CD8-positive, alpha-beta memory T cell (primary cell): Measurements from ENCODE around the gene NHERF1. TPM values are rescaled to one million over a fixed set of nuclear protein-coding genes. Genes with fewer than 3 reads are reported as not detected.

Source experiments
- CTCF ChIA-PET: fragments of 350-600 bp; sonication (Branson Sonifier 250); formaldehyde crosslinking; loops from one replicate; lab custom pipeline; 2021; ENCODE audit warnings: antibody characterized with exemption; lab: Charles Lee
- POLR2A ChIA-PET: fragments of 350-600 bp; sonication (Branson Sonifier 250); formaldehyde crosslinking; loops from one replicate; lab custom pipeline; 2021; ENCODE audit warnings: antibody characterized with exemption; lab: Charles Lee
- DNase-seq, 5 donors: peaks; one replicate each; pipeline versions ENCODE4 v3.0.0 to v3.0.0-alpha.2; 2020 to 2022; ENCODE audit warnings: mixed read lengths in 1 of 5
- H3K27ac ChIP-seq: one replicate; pipeline ENCODE4 v1.7.0; 2013; ENCODE audit warnings: low read depth, mild to moderate bottlenecking, low read length, moderate library complexity
- H3K27me3 ChIP-seq: 2 replicates; pipeline ENCODE4 v1.7.0; 2013; ENCODE audit warnings: low read length, mild to moderate bottlenecking; ENCODE audit not compliant: insufficient read depth, poor library complexity, severe bottlenecking
- H3K36me3 ChIP-seq: 2 replicates; pipeline ENCODE4 v1.7.0; 2013; ENCODE audit warnings: mild to moderate bottlenecking, low read length, moderate library complexity; ENCODE audit not compliant: insufficient read depth
- H3K4me1 ChIP-seq: 2 replicates; pipeline ENCODE4 v1.7.0; 2013; ENCODE audit warnings: mild to moderate bottlenecking, low read length, moderate library complexity; ENCODE audit not compliant: insufficient read depth
- H3K4me3 ChIP-seq: 2 replicates; pipeline ENCODE4 v1.7.0; 2013; ENCODE audit warnings: mild to moderate bottlenecking, low read length
- H3K9me3 ChIP-seq: 2 replicates; pipeline ENCODE4 v1.7.0; 2013; ENCODE audit warnings: mild to moderate bottlenecking, low read length
- H3K27ac Mint-ChIP-seq, 8 donors: one replicate each; pipeline ENCODE4 v1.8.0; 2020 to 2021; ENCODE audit warnings: mixed read lengths in 8 of 8, mild to moderate bottlenecking in 6 of 8, inconsistent platforms in 3 of 8, moderate library complexity in 3 of 8
- H3K27me3 Mint-ChIP-seq, 2 donors: one replicate each; pipeline ENCODE4 v1.8.0; 2020 to 2021; ENCODE audit warnings: mixed read lengths in 2 of 2, mild to moderate bottlenecking in 1 of 2, moderate library complexity in 1 of 2
- H3K36me3 Mint-ChIP-seq, 3 donors: one replicate each; pipeline ENCODE4 v1.8.0; 2020 to 2021; ENCODE audit warnings: mixed read lengths in 3 of 3, inconsistent platforms in 1 of 3, mild to moderate bottlenecking in 1 of 3
- H3K4me1 Mint-ChIP-seq, 3 donors: one replicate each; pipeline ENCODE4 v1.8.0; 2020 to 2021; ENCODE audit warnings: mixed read lengths in 3 of 3, inconsistent platforms in 1 of 3, mild to moderate bottlenecking in 1 of 3
- H3K4me3 Mint-ChIP-seq, 7 donors: one replicate each; pipeline ENCODE4 v1.8.0; 2020 to 2021; ENCODE audit warnings: mixed read lengths in 7 of 7, mild to moderate bottlenecking in 6 of 7, moderate library complexity in 4 of 7, inconsistent platforms in 2 of 7
- H3K9me3 Mint-ChIP-seq, 5 donors: one replicate each; pipeline ENCODE4 v1.8.0; 2020 to 2022; ENCODE audit warnings: mixed read lengths in 5 of 5, mild to moderate bottlenecking in 3 of 5, moderate library complexity in 2 of 5, inconsistent platforms in 1 of 5
- polyA plus RNA-seq: library from polyadenylated mRNA; unstranded; fragments of 300-500 nt; fragmentation: Illumina TruSeq; gene quantifications from one replicate; pipeline ENCODE4 v1.2.3, GENCODE V29; 2021
- total RNA-seq, 2 experiments: library from RNA; stranded (reverse); gene quantifications; one replicate each; pipeline ENCODE4 v1.2.3, GENCODE V29; 2021

NHERF1 gene
- total and polyA plus RNA-seq, 3 experiments from 2014 or later = 131 to 674 (median 133) TPM

DNA sequence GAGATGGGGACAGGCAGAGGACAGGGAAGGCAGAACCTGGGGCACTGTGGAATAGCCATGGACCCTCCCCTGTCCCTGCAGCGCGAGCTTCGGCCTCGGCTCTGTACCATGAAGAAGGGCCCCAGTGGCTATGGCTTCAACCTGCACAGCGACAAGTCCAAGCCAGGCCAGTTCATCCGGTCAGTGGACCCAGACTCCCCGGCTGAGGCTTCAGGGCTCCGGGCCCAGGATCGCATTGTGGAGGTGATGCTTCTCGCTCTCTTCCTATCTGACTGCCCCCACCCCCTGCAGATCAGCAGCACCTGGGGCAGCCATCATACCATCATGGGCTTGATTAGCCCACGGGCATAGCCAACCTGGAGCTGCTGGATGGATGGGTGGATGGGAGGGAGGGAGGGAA lies 13.5 kb downstream of the NHERF1 start:
- H3K27ac Mint-ChIP-seq = peak overlapping the region in 3 of 8 donors; percentile 29 to 86 (median 68)
- H3K27ac ChIP-seq = no peak overlapping the region
- peaks cover 66% of the 10 kb centered on the region for H3K4me1 ChIP-seq
- H3K9me3 ChIP-seq = no peaks in the 10 kb centered on the region
- H3K4me1 Mint-ChIP-seq = peaks cover 57 to 77% (median 60%) of the 10 kb centered on the region in 3 donors
- no peak overlapping the region for H3K4me3 ChIP-seq
- H3K4me3 Mint-ChIP-seq = no peak overlapping the region
- ChIA-PET POLR2A (interaction anchor here (1.2 to 2.7 kb wide), 2 partner anchors 12 to 15 kb away, joined by 5 to 16 read pairs; no protein-coding TSS in a partner anchor), CTCF (interaction anchor here (1.2 to 15.2 kb wide), 6 partner anchors 13 to 383 kb away, joined by 3 to 214 read pairs (median 18); partner anchors contain the start of genes NAT9 and RAB37)
- no peaks in the 10 kb centered on the region for H3K27me3 Mint-ChIP-seq
- peaks cover 0 to 54% (median 5%) of the 10 kb centered on the region in 3 donors for H3K36me3 Mint-ChIP-seq
- DNase-seq = no peak
- peaks cover 22% of the 10 kb centered on the region for H3K36me3 ChIP-seq
- H3K27me3 ChIP-seq = no peaks in the 10 kb centered on the region
- no peaks in the 10 kb centered on the region for H3K9me3 Mint-ChIP-seq

DNA sequence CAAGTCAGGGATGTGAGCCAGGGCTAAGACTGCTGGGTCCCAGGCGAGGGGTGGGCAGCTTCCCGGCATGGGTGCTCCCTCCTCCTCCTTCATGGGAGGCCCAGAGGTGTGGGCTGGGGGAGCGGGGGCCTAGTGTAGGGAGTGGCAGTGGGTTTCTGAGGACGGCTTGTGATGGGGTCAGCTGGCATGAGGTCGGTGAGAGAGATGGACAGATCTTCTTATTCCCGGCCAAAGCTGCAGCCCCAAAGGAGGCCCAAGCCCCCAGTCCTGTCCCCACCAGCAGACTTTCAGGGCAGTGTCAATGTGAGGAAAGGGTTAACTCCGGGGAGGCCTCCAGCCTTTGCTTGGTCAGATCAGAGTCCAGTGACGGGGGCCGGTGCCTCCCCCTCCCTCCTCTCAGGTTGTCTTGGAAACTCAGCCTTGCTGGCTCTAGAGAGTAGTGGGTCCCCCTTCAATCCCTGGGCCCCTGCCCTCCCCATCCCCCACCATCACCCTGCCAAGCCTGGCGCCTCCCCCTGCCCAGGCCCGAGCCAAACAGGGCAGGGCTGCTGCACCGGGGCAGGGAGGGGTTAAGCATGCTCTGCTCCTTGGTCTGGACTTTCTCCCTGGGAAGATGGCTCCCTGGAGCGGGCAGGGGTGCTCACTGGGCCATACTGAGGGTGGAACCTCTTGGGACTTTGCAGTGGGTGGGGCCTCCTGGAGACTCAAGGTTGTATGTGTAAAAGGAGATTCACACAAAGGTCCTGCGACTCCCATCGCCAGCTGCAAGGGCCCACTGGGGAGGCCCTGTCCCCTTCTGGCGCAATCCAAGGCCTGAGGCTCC lies 15.3 kb downstream of the NHERF1 start:
- no peak overlapping the region for H3K27ac ChIP-seq
- POLR2A ChIA-PET = interaction anchor here (0.9 to 2.7 kb wide), 2 partner anchors 9 to 14 kb away, joined by 3 to 16 read pairs; no protein-coding TSS in a partner anchor
- H3K36me3 Mint-ChIP-seq = peaks cover 0 to 69% (median 8%) of the 10 kb centered on the region in 3 donors

DNA sequence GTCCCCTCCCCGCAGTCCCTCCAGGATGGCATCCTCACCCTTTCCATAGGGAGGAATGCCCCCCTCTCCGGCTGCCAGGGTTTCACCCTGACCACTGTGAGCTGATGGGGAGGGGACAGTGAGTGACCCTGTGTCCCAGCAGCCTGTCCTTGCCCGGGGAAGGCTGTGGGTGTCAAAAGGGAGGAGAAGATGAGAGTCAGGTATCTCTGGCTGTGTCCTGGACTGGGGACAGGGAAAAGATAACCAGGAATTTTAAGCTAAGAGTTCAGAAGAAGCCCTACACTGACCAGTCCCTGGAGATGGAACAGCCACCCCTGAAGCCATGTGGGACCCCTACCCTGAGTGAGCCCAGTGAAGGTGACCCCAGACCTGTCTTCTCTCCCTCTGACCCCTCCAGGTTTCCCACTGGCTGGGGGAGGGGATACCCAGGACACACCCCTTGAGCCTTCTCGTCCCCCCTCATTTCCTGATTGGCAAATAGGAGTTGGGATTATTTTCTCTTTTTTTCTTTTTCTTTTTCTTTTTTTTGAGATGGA lies 16.4 kb downstream of the NHERF1 start:
- no peaks in the 10 kb centered on the region for H3K9me3 ChIP-seq
- ChIA-PET POLR2A (interaction anchor here (0.9 kb wide), 1 partner anchor 10 kb away, joined by 3 read pairs; no protein-coding TSS in a partner anchor), CTCF (interaction anchor here (1.1 to 1.2 kb wide), 2 partner anchors 20 to 107 kb away, joined by 4 to 5 read pairs; no protein-coding TSS in a partner anchor)
- H3K36me3 ChIP-seq = peaks cover 51% of the 10 kb centered on the region
- H3K4me1 Mint-ChIP-seq = peaks cover 40 to 60% (median 44%) of the 10 kb centered on the region in 3 donors
- no peaks in the 10 kb centered on the region for H3K27me3 Mint-ChIP-seq
- DNase-seq = no peak
- H3K4me3 Mint-ChIP-seq = no peak overlapping the region
- H3K27me3 ChIP-seq = no peaks in the 10 kb centered on the region
- no peak overlapping the region for H3K27ac ChIP-seq
- H3K9me3 Mint-ChIP-seq = no peaks in the 10 kb centered on the region
- no peak overlapping the region for H3K4me3 ChIP-seq
- H3K27ac Mint-ChIP-seq = peak overlapping the region in 4 of 8 donors; percentile 58 to 92 (median 72)
- H3K4me1 ChIP-seq = peaks cover 40% of the 10 kb centered on the region
- H3K36me3 Mint-ChIP-seq = peaks cover 0 to 77% (median 9%) of the 10 kb centered on the region in 3 donors

More for the DNA sequence above, 15.3 kb downstream of the NHERF1 start:
- no peaks in the 10 kb centered on the region for H3K27me3 Mint-ChIP-seq
- Histone ChIP-seq H3K4me1 (peaks cover 47% of the 10 kb centered on the region), H3K9me3 (no peaks in the 10 kb centered on the region), H3K27me3 (no peaks in the 10 kb centered on the region), H3K36me3 (peaks cover 40% of the 10 kb centered on the region), H3K4me3 (no peak overlapping the region)
- no peaks in the 10 kb centered on the region for H3K9me3 Mint-ChIP-seq
- no peak overlapping the region for H3K4me3 Mint-ChIP-seq
- DNase-seq = no peak
- peaks cover 47 to 64% (median 48%) of the 10 kb centered on the region in 3 donors for H3K4me1 Mint-ChIP-seq
- H3K27ac Mint-ChIP-seq = peak overlapping the region in 3 of 8 donors; percentile 60 to 81 (median 64)
- CTCF ChIA-PET = interaction anchor here (0.9 to 15.2 kb wide), 3 partner anchors 12 to 27 kb away, joined by 3 to 214 read pairs (median 5); partner anchors contain the start of gene NAT9

DNA sequence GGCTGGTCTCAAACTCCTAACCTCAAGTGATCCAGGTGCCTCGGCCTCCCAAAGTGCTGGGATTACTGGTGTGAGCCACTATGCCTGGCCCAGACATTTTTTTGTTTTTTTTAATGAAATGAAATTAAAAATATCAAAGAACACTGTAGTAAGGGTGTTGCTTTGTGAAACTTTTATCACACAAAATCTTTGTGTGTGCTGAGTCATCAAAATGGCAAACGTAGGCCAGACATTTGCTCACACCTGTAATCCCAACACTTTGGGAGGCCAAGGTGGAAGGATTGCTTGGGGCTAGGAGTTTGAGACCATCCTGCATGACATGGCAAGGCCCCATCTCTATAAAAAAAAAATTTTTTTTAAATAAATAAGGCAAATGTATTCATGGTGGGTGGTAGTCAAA lies 18.0 kb downstream of the NHERF1 start:
- peaks cover 0 to 2% of the 10 kb centered on the region in 2 donors for H3K27me3 Mint-ChIP-seq
- peaks cover 0 to 85% (median 11%) of the 10 kb centered on the region in 3 donors for H3K36me3 Mint-ChIP-seq
- no peak overlapping the region for H3K4me3 Mint-ChIP-seq
- H3K4me1 Mint-ChIP-seq = peaks cover 35 to 56% (median 39%) of the 10 kb centered on the region in 3 donors
- Histone ChIP-seq H3K27me3 (no peaks in the 10 kb centered on the region), H3K4me3 (no peak overlapping the region), H3K36me3 (peaks cover 63% of the 10 kb centered on the region), H3K4me1 (peaks cover 38% of the 10 kb centered on the region), H3K27ac (no peak overlapping the region), H3K9me3 (no peaks in the 10 kb centered on the region)
- no peaks in the 10 kb centered on the region for H3K9me3 Mint-ChIP-seq
- no peak for DNase-seq
- H3K27ac Mint-ChIP-seq = peak overlapping the region in 3 of 8 donors; percentile 53 to 82 (median 61)
- ChIA-PET CTCF (interaction anchor here (0.9 to 2.4 kb wide), 4 partner anchors 17 to 109 kb away, joined by 3 to 9 read pairs (median 6); no protein-coding TSS in a partner anchor), POLR2A (interaction anchor here (0.9 to 1.4 kb wide), 2 partner anchors 10 to 15 kb away, joined by 3 to 5 read pairs; partner anchors contain the start of gene NAT9)

DNA sequence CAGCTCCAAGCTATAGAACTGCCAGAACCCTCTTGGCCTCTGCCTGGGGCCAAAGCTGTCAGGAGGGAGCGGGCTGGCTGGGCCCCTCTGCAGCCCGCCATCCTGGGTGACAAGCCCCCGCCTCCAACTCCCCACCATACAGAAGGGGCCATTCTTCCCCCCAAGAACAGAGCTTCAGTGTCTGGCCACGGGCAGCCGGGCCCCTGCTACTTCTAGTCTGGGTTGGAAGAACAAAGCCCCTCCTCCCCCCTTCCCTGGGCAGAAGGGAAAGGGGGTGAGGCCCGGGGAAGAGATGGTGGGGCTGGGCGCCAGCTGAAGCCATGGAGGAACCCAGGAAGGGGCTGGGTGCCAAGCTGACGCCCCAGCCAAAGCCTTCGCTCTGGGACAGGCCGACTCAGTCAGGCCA lies 18.7 kb downstream of the NHERF1 start:
- Histone ChIP-seq H3K27me3 (no peaks in the 10 kb centered on the region), H3K4me1 (peaks cover 31% of the 10 kb centered on the region), H3K9me3 (no peaks in the 10 kb centered on the region), H3K27ac (no peak overlapping the region), H3K4me3 (no peak overlapping the region), H3K36me3 (peaks cover 63% of the 10 kb centered on the region)
- ChIA-PET CTCF (interaction anchor here (0.9 to 2.4 kb wide), 6 partner anchors 8 to 110 kb away, joined by 3 to 9 read pairs (median 4); partner anchors contain the start of gene RAB37), POLR2A (interaction anchor here (1.4 kb wide), 1 partner anchor 16 kb away, joined by 5 read pairs; no protein-coding TSS in a partner anchor)
- H3K27me3 Mint-ChIP-seq = peaks cover 0 to 2% of the 10 kb centered on the region in 2 donors
- peak overlapping the region in 4 of 8 donors; percentile 36 to 68 (median 54) for H3K27ac Mint-ChIP-seq
- H3K4me1 Mint-ChIP-seq = peaks cover 37 to 54% (median 37%) of the 10 kb centered on the region in 3 donors
- no peak for DNase-seq
- no peaks in the 10 kb centered on the region for H3K9me3 Mint-ChIP-seq
- H3K36me3 Mint-ChIP-seq = peaks cover 0 to 86% (median 11%) of the 10 kb centered on the region in 3 donors
- no peak overlapping the region for H3K4me3 Mint-ChIP-seq

DNA sequence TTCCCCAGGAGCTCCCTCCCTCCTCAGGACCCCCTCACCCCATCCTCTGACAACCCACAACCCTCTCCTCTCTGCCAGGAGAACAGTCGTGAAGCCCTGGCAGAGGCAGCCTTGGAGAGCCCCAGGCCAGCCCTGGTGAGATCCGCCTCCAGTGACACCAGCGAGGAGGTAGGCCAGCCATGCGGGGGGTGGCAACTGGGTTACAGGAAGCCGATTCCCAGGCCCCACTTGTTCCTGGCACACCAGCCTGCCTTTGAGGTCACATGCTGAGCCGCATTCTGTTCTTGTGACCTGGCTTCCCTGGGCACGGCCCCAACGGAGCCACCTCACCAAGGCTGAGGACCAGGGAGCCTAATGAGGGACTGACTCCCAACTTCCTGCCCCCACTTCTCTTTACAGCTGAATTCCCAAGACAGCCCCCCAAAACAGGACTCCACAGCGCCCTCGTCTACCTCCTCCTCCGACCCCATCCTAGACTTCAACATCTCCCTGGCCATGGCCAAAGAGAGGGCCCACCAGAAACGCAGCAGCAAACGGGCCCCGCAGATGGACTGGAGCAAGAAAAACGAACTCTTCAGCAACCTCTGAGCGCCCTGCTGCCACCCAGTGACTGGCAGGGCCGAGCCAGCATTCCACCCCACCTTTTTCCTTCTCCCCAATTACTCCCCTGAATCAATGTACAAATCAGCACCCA lies 19.8 kb downstream of the NHERF1 start:
- H3K4me1 Mint-ChIP-seq = peaks cover 37 to 57% (median 42%) of the 10 kb centered on the region in 3 donors
- H3K9me3 Mint-ChIP-seq = no peaks in the 10 kb centered on the region
- Histone ChIP-seq H3K9me3 (no peaks in the 10 kb centered on the region), H3K27me3 (no peaks in the 10 kb centered on the region), H3K36me3 (peaks cover 73% of the 10 kb centered on the region), H3K4me3 (no peak overlapping the region), H3K27ac (no peak overlapping the region), H3K4me1 (peaks cover 22% of the 10 kb centered on the region)
- H3K27ac Mint-ChIP-seq = peak overlapping the region; percentile 37 to 96 (median 67)
- H3K4me3 Mint-ChIP-seq = no peak overlapping the region
- DNase-seq = no peak
- H3K27me3 Mint-ChIP-seq = peaks cover 0 to 2% of the 10 kb centered on the region in 2 donors
- H3K36me3 Mint-ChIP-seq = peaks cover 0 to 90% (median 11%) of the 10 kb centered on the region in 3 donors
- CTCF ChIA-PET = interaction anchor here (1.1 to 2.4 kb wide), 5 partner anchors 9 to 32 kb away, joined by 3 to 9 read pairs (median 5); partner anchors contain the start of gene RAB37
- POLR2A ChIA-PET = no interaction called here

DNA sequence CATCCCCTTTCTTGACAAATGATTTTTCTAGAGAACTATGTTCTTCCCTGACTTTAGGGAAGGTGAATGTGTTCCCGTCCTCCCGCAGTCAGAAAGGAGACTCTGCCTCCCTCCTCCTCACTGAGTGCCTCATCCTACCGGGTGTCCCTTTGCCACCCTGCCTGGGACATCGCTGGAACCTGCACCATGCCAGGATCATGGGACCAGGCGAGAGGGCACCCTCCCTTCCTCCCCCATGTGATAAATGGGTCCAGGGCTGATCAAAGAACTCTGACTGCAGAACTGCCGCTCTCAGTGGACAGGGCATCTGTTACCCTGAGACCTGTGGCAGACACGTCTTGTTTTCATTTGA lies 20.3 kb downstream of the NHERF1 start:
- Mint-ChIP-seq H3K27ac (peak overlapping the region in 7 of 8 donors; percentile 26 to 88 (median 40)), H3K4me1 (peaks cover 37 to 59% (median 45%) of the 10 kb centered on the region in 3 donors), H3K4me3 (no peak overlapping the region), H3K27me3 (peaks cover 0 to 2% of the 10 kb centered on the region in 2 donors), H3K36me3 (peaks cover 0 to 89% (median 11%) of the 10 kb centered on the region in 3 donors), H3K9me3 (no peaks in the 10 kb centered on the region)
- peaks cover 68% of the 10 kb centered on the region for H3K36me3 ChIP-seq
- ChIA-PET POLR2A (no interaction called here), CTCF (interaction anchor here (1.3 to 13.7 kb wide), 8 partner anchors 11 to 111 kb away, joined by 7 to 214 read pairs (median 26); partner anchors contain the start of genes NHERF1 and RAB37)
- no peaks in the 10 kb centered on the region for H3K9me3 ChIP-seq
- peaks cover 18% of the 10 kb centered on the region for H3K4me1 ChIP-seq
- no peak for DNase-seq
- no peak overlapping the region for H3K27ac ChIP-seq
- H3K4me3 ChIP-seq = no peak overlapping the region
- no peaks in the 10 kb centered on the region for H3K27me3 ChIP-seq
